AG04450 (cell line): ENCODE results near the gene CDK14. TPM values are rescaled to one million over a fixed set of nuclear protein-coding genes. Genes with fewer than 3 reads are reported as not detected.
"Not testable (repeated sequence)": the region's sequence is repeated elsewhere in the genome, so short reads cannot be mapped to it uniquely, and the experiment has no call there.

ENCODE experiments used
- CTCF ChIA-PET: fragments of 300-600, 350-600 bp; formaldehyde crosslinking; extraction: SDS; loops from one replicate; lab custom pipeline; 2022; ENCODE audit warnings: antibody characterized with exemption, inconsistent platforms; lab: Charles Lee
- POLR2A ChIA-PET: fragments of 350-600 bp; formaldehyde crosslinking; extraction: SDS; loops from one replicate; lab custom pipeline; 2021; ENCODE audit warnings: antibody characterized with exemption, inconsistent platforms; lab: Yijun Ruan, JAX
- DNase-seq: peaks from one replicate; pipeline ENCODE4 v3.0.0-alpha.2; 2011; ENCODE audit warnings: low read depth, low spot score
- H3K27ac ChIP-seq: one replicate; pipeline ENCODE4 v1.5.1; 2012; ENCODE audit warnings: low read depth, low read length, control low read depth
- H3K27me3 ChIP-seq: one replicate; pipeline ENCODE4 v1.6.0; 2012; ENCODE audit warnings: low read length; ENCODE audit not compliant: control insufficient read depth, insufficient read depth
- H3K4me3 ChIP-seq: 2 replicates; pipeline ENCODE4 v1.5.1; 2011; ENCODE audit warnings: mild to moderate bottlenecking, low read depth, low read length, control low read depth
- H3K9me3 ChIP-seq: 2 replicates; pipeline ENCODE4 v1.5.1; 2012; ENCODE audit warnings: low read length; ENCODE audit not compliant: control insufficient read depth, insufficient read depth
- polyA plus RNA-seq: library from polyadenylated mRNA; depleted of rRNA; stranded (reverse); fragments of >200 nt; gene quantifications from 2 replicates; pipeline ENCODE4 v1.2.3, GENCODE V29; 2011
- TF ChIP-seq, protein P1 (sequence below): IDR thresholded peaks from 2 replicates; pipeline ENCODE4 v1.5.1; 2011; ENCODE audit warnings: low read depth, low read length, control low read depth, inconsistent platforms

The CDK14 gene
- polyA plus RNA-seq, 1 experiment = 28.4 TPM

DNA sequence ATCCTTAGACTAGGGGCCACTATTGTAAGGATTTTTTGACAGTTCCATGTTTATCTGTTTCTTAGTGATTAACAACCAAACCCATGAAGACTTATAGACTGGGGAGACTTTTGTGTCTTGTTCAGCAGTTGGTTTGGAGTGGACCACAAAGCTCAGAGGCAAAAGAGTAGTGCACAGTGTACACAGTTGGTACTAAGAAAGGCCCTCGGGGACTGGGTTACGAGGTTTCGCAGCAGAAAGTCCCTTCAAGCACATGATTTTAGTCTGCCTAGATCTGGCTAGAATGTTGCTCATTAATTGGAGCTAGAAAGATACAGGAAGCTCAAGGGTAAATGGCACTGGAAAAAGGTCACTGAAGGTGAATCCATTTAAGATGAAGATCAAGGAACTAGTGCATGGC lies 35.4 kb downstream of the CDK14 start:
- DNase-seq = no peak
- CTCF ChIA-PET = interaction anchor here (0.8 kb wide), 1 partner anchor 46 kb away, joined by 5 read pairs; no protein-coding TSS in a partner anchor
- H3K9me3 ChIP-seq = no peaks in the 10 kb centered on the region
- TF ChIP-seq, protein P1, sequence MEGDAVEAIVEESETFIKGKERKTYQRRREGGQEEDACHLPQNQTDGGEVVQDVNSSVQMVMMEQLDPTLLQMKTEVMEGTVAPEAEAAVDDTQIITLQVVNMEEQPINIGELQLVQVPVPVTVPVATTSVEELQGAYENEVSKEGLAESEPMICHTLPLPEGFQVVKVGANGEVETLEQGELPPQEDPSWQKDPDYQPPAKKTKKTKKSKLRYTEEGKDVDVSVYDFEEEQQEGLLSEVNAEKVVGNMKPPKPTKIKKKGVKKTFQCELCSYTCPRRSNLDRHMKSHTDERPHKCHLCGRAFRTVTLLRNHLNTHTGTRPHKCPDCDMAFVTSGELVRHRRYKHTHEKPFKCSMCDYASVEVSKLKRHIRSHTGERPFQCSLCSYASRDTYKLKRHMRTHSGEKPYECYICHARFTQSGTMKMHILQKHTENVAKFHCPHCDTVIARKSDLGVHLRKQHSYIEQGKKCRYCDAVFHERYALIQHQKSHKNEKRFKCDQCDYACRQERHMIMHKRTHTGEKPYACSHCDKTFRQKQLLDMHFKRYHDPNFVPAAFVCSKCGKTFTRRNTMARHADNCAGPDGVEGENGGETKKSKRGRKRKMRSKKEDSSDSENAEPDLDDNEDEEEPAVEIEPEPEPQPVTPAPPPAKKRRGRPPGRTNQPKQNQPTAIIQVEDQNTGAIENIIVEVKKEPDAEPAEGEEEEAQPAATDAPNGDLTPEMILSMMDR = no peak
- no peaks in the 10 kb centered on the region for H3K27me3 ChIP-seq
- H3K4me3 ChIP-seq = no peak overlapping the region
- H3K27ac ChIP-seq = no peak overlapping the region
- POLR2A ChIA-PET = no interaction called here

DNA sequence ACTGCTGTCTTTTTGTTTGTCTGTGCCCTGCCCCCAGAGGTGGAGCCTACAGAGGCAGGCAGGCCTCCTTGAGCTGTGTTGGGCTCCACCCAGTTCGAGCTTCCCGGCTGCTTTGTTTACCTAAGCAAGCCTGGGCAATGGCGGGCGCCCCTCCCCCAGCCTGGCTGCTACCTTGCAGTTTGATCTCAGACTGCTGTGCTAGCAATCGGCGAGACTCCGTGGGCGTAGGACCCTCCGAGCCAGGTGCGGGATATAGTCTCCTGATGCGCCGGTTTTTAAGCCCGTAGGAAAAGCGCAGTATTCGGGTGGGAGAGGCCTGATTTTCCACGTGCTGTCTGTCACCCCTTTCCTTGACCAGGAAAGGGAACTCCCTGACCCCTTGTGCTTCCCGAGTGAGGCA lies 43.6 kb downstream of the CDK14 start:
- POLR2A ChIA-PET, CTCF ChIA-PET, H3K27ac ChIP-seq, H3K4me3 ChIP-seq, DNase-seq, H3K9me3 ChIP-seq, H3K27me3 ChIP-seq: not testable (repeated sequence)

DNA sequence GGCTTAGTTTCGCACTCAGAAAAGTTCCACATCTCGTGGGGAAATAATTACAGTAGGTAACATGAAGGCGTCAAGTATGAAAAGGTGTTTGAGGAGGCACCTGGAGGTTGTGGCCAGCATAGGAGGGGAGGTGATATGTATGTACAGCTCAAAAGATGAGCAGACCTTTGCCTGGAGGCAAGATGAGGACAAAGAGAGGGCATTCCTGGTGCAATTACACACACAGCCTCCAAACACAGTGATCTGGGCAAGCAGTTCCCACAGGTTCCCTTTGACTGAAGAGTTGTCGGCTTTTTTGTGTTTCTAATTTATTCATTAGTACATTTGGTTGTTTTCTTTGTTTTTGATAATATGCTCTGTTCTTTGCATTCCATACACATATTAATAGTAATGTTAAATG lies 46.9 kb downstream of the CDK14 start:
- TF ChIP-seq, protein P1 = no peak
- Histone ChIP-seq H3K27ac (no peak overlapping the region), H3K27me3 (no peaks in the 10 kb centered on the region), H3K4me3 (no peak overlapping the region), H3K9me3 (peaks cover 5% of the 10 kb centered on the region)
- POLR2A ChIA-PET = no interaction called here
- no peak for DNase-seq
- CTCF ChIA-PET = no interaction called here

DNA sequence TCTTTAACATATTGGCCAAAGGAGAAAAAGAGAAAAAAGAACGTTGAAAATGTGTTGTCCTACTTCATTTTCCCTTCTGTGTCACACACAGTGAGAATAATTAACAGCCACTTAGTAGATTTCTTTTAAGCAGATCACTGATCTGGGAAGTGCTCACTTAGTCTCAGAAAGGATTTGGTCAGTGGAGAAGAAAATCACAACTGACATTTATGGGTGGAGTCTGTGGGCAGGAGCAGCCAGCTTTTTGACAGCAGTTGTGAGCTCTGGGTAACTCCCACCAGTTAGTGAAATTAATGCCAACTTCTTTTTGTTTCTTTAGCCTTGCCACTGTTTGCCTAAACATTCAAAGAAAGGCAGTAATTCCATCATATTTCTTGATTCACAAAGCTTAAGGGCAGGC lies 49.7 kb downstream of the CDK14 start:
- TF ChIP-seq, protein P1 = no peak
- Histone ChIP-seq H3K9me3 (peaks cover 2% of the 10 kb centered on the region; the same call in 1 of the 2 replicates), H3K27ac (no peak overlapping the region), H3K4me3 (no peak overlapping the region), H3K27me3 (no peaks in the 10 kb centered on the region)
- ChIA-PET CTCF (interaction anchor here (0.9 to 1.2 kb wide), 2 partner anchors 16 to 389 kb away, joined by 3 to 6 read pairs; no protein-coding TSS in a partner anchor), POLR2A (no interaction called here)
- DNase-seq = no peak

DNA sequence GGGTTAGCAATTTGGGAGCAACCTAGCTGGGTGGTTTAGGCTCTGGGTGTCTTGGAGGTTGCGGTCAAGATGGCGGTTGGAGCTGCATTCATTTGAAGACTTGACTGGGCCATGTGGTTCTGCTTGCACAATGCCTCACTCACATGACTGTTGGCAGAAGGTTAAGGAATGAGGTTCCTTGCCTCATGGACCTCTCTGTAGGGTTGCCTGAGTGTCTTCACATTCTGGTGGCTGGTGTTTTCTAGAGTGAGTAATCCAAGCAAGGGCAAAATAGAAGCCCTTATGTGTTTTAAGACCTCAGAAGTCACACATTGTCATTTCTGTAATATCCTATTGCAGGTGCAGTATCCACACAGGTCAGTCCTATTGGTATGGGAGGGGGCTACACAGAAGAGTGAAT lies 52.0 kb downstream of the CDK14 start:
- Histone ChIP-seq H3K27me3 (no peaks in the 10 kb centered on the region), H3K9me3 (peaks cover 2% of the 10 kb centered on the region; the same call in 1 of the 2 replicates), H3K27ac (no peak overlapping the region), H3K4me3 (no peak overlapping the region)
- ChIA-PET POLR2A (no interaction called here), CTCF (no interaction called here)
- DNase-seq = no peak
- TF ChIP-seq, protein P1 = no peak
